IPS-15b (cell line): Measurements from ENCODE around the gene RASGRP2.

ENCODE experiments used
- H3K27me3 ChIP-seq: one replicate; pipeline ENCODE4 v1.6.1; 2013; ENCODE audit warnings: low read length; ENCODE audit not compliant: control insufficient read depth, insufficient read depth
- H3K36me3 ChIP-seq: one replicate; pipeline ENCODE4 v1.6.1; 2013; ENCODE audit warnings: low read length; ENCODE audit not compliant: control insufficient read depth, insufficient read depth
- H3K4me1 ChIP-seq: one replicate; pipeline ENCODE4 v1.6.1; 2013; ENCODE audit warnings: mild to moderate bottlenecking, low read length; ENCODE audit not compliant: control insufficient read depth, insufficient read depth
- H3K4me3 ChIP-seq: one replicate; pipeline ENCODE4 v1.5.1; 2013; ENCODE audit warnings: low read depth, low read length
- H3K9ac ChIP-seq: one replicate; pipeline ENCODE4 v1.6.1; 2013; ENCODE audit warnings: low read depth, mild to moderate bottlenecking, low read length
- H3K9me3 ChIP-seq: one replicate; pipeline ENCODE4 v1.6.1; 2013; ENCODE audit warnings: mild to moderate bottlenecking, low read length; ENCODE audit not compliant: control insufficient read depth, insufficient read depth

RASGRP2 gene

DNA sequence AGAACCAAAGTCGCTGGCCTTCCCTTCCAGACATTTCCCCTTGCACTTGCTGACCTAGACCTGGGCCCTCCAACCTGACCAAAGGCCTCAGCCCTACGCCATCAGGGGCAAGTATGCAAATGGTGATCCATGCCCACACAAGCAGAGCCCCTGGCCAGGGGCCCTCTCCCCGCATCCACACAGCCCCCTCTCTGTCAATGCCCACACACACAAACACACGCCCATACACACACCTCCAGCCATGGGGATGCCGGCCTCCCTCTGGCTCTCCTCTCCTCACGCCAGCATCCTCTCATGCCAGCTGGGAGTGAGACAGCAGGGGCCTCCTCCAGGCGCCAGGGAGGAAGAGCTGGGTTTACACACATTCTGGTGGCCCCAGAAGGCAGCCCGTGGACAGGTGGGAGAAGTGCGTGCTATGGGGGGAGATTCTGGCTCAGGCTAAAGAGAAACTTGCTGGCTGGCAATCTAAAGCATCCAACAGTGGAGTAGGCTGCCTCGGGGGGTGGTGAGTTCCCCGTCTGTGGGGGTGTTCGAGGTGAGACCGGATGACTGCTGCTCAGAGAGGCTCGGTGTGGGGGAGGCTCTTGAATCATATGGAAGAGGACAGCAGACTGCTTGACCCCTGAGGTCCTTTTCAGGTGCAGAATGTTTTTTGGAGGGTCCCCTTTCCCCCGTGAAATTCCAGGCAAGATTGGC lies 25.7 kb downstream of the RASGRP2 start:
- no peak overlapping the region for H3K4me3 ChIP-seq
- H3K27me3 ChIP-seq: peaks cover 42% of the 10 kb centered on the region
- no peak overlapping the region for H3K9ac ChIP-seq
- H3K36me3 ChIP-seq: no peaks in the 10 kb centered on the region
- H3K9me3 ChIP-seq: no peaks in the 10 kb centered on the region
- peaks cover 10% of the 10 kb centered on the region for H3K4me1 ChIP-seq

DNA sequence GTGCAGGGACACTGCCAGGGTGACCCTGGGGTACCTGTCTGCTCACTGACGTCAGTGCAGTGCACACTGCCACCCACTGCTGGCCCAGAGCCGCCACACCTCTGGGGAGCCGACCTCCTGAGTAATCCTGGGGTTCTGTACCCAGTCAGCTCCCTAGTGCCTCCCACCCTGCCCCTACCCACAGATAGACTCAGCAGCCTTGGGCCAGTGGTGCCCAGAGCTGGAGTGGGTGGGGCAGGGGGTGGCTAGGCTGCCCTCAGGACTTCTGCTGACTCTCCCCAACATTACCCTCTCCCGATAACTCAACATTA lies 26.7 kb downstream of the RASGRP2 start:
- Histone ChIP-seq H3K9ac (no peak overlapping the region), H3K36me3 (no peaks in the 10 kb centered on the region), H3K4me3 (no peak overlapping the region), H3K27me3 (peaks cover 48% of the 10 kb centered on the region), H3K9me3 (no peaks in the 10 kb centered on the region), H3K4me1 (peaks cover 10% of the 10 kb centered on the region)

DNA sequence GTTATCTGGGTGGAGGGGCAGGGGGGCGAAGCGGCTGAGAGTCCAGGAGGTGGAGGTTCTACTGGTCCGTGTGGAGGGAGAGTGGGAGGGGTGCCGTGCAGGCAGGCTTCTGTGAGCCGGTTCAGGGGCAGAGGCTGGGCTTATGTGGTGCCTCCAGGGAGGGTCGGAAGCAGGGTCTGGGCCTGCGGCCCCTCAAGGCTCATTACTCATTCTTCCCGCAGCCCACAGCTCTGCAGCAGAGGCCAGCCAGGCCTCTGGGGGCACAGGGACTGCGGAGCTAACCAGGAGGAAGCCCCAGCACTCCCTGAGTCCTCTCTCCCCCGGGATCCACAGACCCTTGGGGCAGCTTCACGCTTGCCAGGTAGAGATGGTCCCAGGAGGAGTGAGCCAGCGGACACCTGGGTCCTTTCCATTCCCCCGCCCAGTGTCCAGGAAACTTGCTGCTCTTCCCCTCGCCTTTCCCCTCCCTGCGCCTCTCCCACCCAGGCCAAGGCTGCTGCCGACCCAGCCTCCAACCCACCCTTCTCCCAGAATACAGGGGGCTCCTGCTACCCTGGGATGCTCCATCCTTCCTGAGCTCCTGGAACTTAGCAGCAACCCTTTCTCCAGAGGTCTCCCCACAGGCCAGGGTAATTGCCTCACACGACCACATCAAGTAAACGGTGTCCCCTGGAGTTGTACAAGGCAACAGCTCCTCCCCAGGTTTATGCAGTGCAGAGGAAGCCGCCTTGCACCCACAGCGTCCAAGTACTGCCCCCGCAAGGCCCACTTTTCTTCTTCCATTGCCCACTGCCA lies 27.3 kb downstream of the RASGRP2 start:
- Histone ChIP-seq H3K9me3 (no peaks in the 10 kb centered on the region), H3K36me3 (no peaks in the 10 kb centered on the region), H3K9ac (no peak overlapping the region), H3K4me1 (peaks cover 11% of the 10 kb centered on the region), H3K4me3 (no peak overlapping the region), H3K27me3 (peaks cover 48% of the 10 kb centered on the region)

DNA sequence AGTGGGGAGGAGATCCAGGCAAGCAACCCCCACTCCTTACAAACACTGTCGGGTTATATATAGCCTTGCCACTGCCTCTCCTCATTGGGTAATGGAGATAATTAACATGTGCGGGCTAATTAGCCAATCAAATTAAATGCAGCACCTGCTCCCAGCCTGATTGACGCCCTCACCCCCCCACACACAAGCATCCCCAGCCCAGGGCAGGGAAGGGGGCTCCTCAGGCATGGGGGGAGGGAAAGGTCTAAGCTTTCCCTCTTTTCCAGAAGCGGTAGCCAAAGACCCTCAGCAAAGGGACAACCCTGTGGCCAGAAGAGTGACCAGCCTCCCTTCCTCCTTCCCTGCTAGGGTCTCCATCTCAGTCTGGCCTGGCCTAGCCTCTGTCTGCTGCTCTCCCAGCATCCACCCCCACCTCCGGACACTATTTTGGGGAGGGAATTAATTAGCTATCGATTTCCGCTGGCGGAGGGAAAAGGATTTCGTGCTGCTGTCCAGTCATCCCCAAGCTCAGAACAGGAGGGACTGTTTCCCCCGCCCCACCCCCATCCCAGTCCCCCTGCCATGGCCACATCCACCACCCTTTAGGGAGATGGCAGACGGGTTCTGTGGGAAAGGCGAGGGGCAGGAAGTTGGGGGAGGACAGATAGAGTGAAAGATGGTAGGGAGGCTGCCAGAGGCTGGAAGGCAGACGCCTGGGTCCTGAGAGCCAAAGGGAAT lies 28.0 kb downstream of the RASGRP2 start:
- Histone ChIP-seq H3K4me1 (peaks cover 16% of the 10 kb centered on the region), H3K9me3 (no peaks in the 10 kb centered on the region), H3K9ac (no peak overlapping the region), H3K36me3 (no peaks in the 10 kb centered on the region), H3K4me3 (no peak overlapping the region), H3K27me3 (peaks cover 43% of the 10 kb centered on the region)

DNA sequence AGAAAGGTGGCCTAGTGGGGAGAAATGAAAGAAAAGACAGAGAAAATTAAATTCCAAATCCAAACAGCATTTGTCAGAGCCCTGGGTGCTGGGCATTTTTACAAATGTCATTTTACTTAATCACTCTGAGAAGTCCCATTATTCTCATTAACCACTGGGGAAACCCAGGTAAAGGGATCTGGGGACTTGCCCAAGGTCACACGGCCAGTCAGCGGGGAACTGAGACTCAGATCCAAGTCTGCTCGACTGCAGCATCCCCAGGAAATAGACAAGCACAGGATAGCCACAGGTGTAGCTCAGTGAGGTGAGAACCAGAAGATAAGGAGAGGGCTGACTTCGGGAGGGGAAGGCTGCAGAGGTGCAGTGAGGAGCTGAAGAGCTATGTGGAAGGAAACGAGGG lies 28.8 kb downstream of the RASGRP2 start:
- no peaks in the 10 kb centered on the region for H3K36me3 ChIP-seq
- no peak overlapping the region for H3K4me3 ChIP-seq
- H3K9me3 ChIP-seq: no peaks in the 10 kb centered on the region
- no peak overlapping the region for H3K9ac ChIP-seq
- peaks cover 24% of the 10 kb centered on the region for H3K4me1 ChIP-seq
- peaks cover 40% of the 10 kb centered on the region for H3K27me3 ChIP-seq

DNA sequence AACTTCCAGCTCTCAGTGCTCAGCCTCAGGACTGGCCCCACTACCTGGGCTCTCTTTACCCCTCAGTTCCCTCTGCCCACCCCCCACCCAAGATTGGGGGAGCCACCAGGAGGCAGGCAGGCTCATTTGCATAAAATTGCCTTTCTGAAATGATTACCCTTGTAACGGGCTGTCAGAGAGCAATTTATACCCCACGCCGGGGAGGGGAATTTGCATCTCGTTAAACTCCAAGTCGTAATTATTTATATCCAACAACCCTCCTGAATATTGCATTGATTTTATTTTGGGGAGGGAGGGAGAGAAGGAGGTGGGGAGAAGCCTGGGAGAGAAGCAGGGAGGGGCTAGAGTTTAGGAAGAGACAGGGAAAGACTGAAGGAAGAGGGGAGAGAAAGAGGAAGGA lies 29.3 kb downstream of the RASGRP2 start:
- Histone ChIP-seq H3K4me1 (peaks cover 25% of the 10 kb centered on the region), H3K36me3 (no peaks in the 10 kb centered on the region), H3K27me3 (peaks cover 40% of the 10 kb centered on the region), H3K9me3 (no peaks in the 10 kb centered on the region), H3K4me3 (no peak overlapping the region), H3K9ac (no peak overlapping the region)

DNA sequence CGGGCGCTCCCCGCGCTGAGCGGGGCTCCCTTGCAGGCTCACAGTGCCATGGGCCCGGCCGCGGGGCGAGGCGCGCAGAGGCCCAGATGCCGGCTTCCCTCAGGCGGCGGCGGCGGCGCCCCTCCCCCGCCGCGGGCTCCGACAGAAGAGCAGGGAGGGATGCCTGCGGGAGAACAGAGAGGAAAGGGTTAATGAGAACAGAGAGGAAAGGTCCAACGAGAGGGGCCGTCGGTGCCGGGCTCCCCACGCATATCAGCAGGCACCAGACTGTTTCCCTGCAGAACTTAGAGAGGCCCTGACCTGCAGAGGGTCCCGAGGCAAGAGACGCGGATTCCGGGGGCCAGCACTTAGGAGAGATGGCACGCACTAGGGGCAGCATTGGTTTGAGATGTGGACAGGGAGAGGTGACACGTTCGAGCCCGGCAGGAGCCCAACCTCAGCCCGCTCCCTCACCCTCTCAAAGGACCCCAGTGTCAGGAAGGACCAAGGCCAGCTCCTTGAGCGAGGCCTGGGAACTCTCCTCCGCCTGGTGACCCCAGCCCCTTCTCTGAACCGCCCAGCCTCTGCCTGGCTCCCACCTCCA lies 30.1 kb downstream of the RASGRP2 start:
- H3K36me3 ChIP-seq: no peaks in the 10 kb centered on the region
- H3K9me3 ChIP-seq: no peaks in the 10 kb centered on the region
- peak overlapping the region; percentile 53 for H3K4me3 ChIP-seq
- peaks cover 25% of the 10 kb centered on the region for H3K4me1 ChIP-seq
- peaks cover 40% of the 10 kb centered on the region for H3K27me3 ChIP-seq
- no peak overlapping the region for H3K9ac ChIP-seq

DNA sequence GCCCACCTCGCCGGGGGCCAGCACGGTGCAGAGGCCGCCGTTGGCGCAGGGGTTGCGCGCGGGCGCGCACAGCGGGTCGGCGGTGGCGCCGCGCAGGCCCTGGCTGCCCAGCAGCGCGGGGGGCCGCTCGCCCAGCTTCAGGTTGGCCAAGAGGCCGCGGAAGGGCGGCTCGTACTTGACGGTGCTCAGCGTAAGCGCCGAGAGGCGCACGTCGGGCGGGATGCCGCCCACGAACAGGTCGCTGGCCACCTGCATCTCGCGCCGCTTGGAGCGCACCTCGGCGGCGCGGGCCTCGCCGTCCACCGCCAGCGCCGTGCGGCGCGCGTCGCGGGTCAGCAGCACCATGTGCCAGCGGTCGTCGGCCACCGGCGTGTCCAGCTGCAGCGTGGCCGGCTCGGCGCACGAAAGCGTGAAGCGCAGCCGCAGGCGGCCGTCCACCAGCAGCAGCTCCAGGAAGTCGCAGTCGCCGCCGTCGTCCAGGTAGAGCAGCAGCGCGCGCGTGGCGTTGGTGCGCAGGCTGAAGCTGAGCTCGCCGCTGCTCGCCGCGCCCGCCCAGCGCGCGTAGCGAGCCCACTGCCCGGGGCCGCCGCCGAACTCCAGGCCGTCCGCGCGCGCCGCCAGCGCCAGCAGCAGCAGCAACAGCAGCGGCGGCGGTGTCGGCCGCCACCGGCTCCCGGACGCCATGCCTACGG lies 30.8 kb downstream of the RASGRP2 start:
- Histone ChIP-seq H3K4me3 (peak overlapping the region; percentile 60), H3K9ac (no peak overlapping the region)

DNA sequence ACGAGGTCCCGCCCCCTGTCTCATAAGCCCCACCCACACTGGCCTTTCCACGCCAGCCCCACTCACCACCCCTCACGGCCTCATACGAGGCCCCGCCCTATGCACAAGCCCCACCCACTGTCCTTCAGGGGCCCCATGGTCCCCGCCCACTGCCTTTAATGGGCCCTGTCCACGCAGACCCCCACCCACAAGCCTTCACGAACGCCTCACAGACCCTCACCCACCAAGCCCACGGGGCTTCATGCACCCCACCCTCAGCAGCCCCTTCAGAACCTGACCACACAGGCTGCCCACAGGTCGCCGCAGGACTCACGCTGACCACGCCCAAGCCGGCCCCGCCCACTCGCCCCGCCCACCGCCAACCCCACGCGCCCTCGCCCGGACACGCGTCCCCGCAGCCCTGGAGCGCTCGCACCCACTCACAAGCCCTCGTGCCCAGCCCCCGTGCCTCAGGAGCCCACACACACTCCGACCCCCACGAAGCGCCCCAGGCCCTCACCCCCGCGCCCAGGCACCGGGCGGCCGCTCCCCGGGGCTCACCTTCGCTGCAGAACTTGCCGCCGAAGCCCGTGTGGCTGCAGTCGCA lies 31.4 kb downstream of the RASGRP2 start:
- Histone ChIP-seq H3K9me3 (no peaks in the 10 kb centered on the region), H3K4me3 (peak overlapping the region; percentile 60), H3K27me3 (peaks cover 40% of the 10 kb centered on the region), H3K36me3 (no peaks in the 10 kb centered on the region), H3K9ac (no peak overlapping the region), H3K4me1 (peaks cover 26% of the 10 kb centered on the region)

More for the DNA sequence above, 30.8 kb downstream of the RASGRP2 start:
- no peaks in the 10 kb centered on the region for H3K9me3 ChIP-seq
- no peaks in the 10 kb centered on the region for H3K36me3 ChIP-seq
- H3K4me1 ChIP-seq: peaks cover 26% of the 10 kb centered on the region
- peaks cover 40% of the 10 kb centered on the region for H3K27me3 ChIP-seq

DNA sequence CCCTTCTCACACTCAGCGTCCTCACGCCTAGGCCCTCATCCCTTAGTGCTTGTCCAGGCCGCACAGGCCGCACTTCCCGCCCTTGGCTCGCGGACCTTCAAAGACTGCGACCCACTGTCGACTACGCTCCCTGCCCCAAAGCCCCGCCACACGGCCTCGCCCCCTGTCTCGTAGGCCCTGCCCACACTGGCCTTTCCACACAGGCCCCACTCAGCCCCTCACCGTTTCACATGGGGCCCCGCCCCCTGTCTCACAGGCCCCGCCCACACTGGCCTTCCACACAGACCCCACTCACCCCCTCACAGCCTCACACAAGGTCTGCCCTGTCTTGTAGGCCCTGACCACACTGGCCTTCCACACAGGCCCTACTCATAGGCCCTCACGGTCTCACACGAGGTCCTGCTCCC lies 32.0 kb downstream of the RASGRP2 start:
- no peaks in the 10 kb centered on the region for H3K36me3 ChIP-seq
- H3K9me3 ChIP-seq: no peaks in the 10 kb centered on the region
- peaks cover 40% of the 10 kb centered on the region for H3K27me3 ChIP-seq
- peak overlapping the region; percentile 52 for H3K4me3 ChIP-seq
- no peak overlapping the region for H3K9ac ChIP-seq
- peaks cover 26% of the 10 kb centered on the region for H3K4me1 ChIP-seq
